ENCODE results near the gene TLE7.

TLE7 gene

DNA sequence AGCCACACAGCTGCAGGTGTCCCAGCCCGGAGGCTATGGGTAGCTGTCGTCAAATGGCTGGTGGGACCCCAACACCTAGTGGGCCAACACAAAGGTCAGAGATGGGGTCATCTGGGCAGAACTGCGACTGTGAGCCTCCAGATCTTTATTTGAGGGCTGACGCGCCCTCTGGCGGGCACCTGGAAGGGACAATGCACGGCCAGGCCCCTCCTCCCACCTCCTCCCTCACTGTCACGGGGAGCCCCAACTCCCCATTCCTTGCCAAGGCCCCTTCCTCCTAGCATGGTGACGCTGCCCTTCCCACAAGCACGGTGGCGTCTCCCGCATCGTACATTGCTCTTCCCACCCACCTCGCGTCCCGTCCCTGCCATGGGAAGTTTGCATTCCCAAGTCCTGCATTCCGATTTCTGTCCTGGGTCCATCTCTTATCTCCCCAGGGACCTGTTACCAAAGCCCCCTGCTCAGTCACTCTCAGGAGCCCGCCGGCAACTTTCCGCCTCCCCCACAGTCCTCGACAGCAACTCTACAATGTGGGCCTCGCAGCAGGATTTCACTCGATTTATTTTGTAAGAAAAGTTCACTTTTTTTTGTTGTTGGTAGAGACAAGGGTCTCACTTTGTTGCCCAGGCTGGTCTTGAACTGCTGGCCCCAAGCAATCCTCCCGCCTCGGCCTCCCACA, 1.0 kb downstream of the TLE7 start:
- Histone ChIP-seq H3K27me3 (ENCODE audit: insufficient read depth, low read length) (peaks cover 3% of the 10 kb centered on the region), H2AFZ (ENCODE audit: low read depth, low read length) (no peak overlapping the region)

DNA sequence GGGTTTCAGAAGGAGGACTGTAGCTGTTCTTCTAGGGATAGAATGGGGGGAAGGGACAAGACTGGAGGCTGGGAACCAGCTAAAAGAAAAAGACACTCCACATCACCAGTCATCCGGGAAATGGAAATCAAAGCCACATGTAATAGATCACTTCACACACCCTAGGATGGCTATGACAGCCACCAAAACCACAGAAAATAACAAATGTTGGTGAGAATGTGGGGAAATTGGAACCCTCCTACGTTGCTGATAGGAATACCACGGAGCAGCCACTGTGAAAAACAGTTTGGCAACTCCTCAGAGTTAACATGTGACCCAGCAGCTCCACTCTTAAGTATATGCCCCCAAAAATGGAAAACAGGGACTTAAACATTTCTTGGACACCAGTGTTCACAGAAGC, 2.3 kb downstream of the TLE7 start:
- no peaks in the 10 kb centered on the region for H3K36me3 ChIP-seq (ENCODE audit: insufficient read depth, low read length)
- H2AFZ ChIP-seq (ENCODE audit: low read depth, low read length): no peak overlapping the region
- H3K4me3 ChIP-seq (ENCODE audit: low read length): no peak overlapping the region
- peaks cover 11% of the 10 kb centered on the region for H3K9me3 ChIP-seq (ENCODE audit: low read length)
- H3K27me3 ChIP-seq (ENCODE audit: insufficient read depth, low read length): peaks cover 3% of the 10 kb centered on the region
- no peaks in the 10 kb centered on the region for H3K4me1 ChIP-seq (ENCODE audit: insufficient read depth, low read length)

More for the DNA sequence above, 1.0 kb downstream of the TLE7 start:
- Histone ChIP-seq H3K9me3 (ENCODE audit: low read length) (peaks cover 13% of the 10 kb centered on the region), H3K4me3 (ENCODE audit: low read length) (no peak overlapping the region), H3K4me1 (ENCODE audit: insufficient read depth, low read length) (no peaks in the 10 kb centered on the region), H3K36me3 (ENCODE audit: insufficient read depth, low read length) (no peaks in the 10 kb centered on the region)

DNA sequence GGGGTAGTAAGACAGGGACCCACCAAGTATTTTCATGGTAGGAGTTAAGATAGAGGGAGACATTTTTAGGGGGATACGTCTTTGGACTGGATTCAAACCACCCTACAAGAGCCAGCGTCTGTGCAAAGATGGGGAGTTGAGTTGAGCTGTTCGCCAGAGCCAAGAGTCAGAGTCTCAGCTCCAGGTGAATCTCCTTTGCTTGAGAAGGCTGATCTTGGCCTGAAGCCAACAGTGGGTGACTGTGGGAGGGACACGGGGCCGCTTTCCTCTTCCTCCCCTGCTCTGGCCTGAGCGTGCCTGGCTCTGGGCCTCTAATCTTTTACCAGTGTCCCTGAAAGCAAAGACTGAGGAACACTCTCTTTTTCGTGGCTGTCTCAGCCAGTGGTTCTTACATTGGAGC, 5.4 kb downstream of the TLE7 start:
- no peaks in the 10 kb centered on the region for H3K36me3 ChIP-seq (ENCODE audit: insufficient read depth, low read length)
- H3K4me1 ChIP-seq (ENCODE audit: insufficient read depth, low read length): no peaks in the 10 kb centered on the region

DNA sequence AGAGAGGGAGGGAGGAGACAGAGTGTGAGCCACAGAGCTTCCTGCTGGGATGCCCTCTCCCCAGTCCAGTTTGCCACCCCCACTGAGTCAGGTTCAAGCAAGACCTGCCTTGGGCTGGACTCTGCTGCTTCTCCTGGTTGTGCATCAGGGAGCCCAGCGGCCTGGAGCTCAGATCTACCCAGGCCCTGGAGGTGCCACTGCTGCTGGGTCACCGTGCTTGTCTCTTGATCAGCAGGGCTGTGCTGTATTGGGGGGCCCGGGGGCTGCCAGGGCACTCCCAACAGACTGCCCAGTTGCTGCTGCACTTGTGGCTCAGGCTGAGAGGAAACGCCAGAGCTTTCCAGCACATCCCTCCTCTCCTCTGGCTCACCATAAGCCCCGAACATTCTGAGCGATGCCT, 8.9 kb downstream of the TLE7 start:
- no peaks in the 10 kb centered on the region for H3K36me3 ChIP-seq (ENCODE audit: insufficient read depth, low read length)
- no peak overlapping the region for H2AFZ ChIP-seq (ENCODE audit: low read depth, low read length)
- no peak overlapping the region for H3K4me3 ChIP-seq (ENCODE audit: low read length)
- peaks cover 5% of the 10 kb centered on the region for H3K27me3 ChIP-seq (ENCODE audit: insufficient read depth, low read length)
- H3K4me1 ChIP-seq (ENCODE audit: insufficient read depth, low read length): no peaks in the 10 kb centered on the region
- no peaks in the 10 kb centered on the region for H3K9me3 ChIP-seq (ENCODE audit: low read length)

More for the DNA sequence above, 5.4 kb downstream of the TLE7 start:
- peaks cover 3% of the 10 kb centered on the region for H3K27me3 ChIP-seq (ENCODE audit: insufficient read depth, low read length)
- H3K4me3 ChIP-seq (ENCODE audit: low read length): no peak overlapping the region
- H3K9me3 ChIP-seq (ENCODE audit: low read length): peaks cover 3% of the 10 kb centered on the region
- H2AFZ ChIP-seq (ENCODE audit: low read depth, low read length): no peak overlapping the region

DNA sequence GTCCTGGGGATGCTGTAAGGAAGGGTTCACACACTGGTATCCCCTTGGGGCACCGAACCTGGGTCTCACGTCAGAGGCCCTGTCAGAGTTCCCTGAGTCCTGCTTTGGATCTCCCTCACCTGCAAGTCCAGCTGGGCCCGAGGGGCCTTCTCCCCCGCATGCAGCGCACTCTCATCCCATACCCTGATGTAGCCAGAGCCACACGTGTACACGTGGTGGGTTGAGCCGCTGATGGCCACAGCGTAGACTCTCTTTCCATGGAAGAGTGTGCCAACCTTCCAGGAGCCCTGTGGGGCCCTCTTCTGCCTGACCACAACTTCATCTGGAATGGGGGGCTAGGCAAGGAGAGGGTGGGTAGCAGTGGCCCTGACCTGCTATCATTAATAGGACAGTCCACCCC, 9.9 kb downstream of the TLE7 start:
- Histone ChIP-seq H3K36me3 (ENCODE audit: insufficient read depth, low read length) (no peaks in the 10 kb centered on the region), H3K4me1 (ENCODE audit: insufficient read depth, low read length) (no peaks in the 10 kb centered on the region), H3K9me3 (ENCODE audit: low read length) (no peaks in the 10 kb centered on the region), H2AFZ (ENCODE audit: low read depth, low read length) (no peak overlapping the region), H3K27me3 (ENCODE audit: insufficient read depth, low read length) (peaks cover 2% of the 10 kb centered on the region), H3K4me3 (ENCODE audit: low read length) (no peak overlapping the region)

DNA sequence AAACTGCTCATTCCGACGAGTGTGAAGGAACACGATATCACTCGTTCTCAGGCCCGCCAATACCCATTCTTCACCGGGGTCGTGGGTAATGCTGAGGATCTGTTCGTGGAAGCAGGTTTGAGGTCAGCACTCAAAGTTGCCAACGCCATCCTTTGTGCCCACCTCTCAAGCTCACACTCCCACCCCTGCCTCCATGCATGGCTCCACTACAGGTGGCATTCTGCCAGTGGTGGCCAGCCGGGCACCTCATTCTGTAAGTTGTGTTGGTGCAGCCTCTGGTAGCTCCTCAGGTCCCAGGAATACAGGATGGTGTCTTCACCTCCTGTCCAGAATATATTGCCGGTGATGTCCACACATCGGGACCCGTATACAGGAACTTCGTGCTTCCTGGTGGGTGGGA, 10.7 kb downstream of the TLE7 start:
- Histone ChIP-seq H3K4me3 (ENCODE audit: low read length) (no peak overlapping the region), H3K4me1 (ENCODE audit: insufficient read depth, low read length) (no peaks in the 10 kb centered on the region), H3K27me3 (ENCODE audit: insufficient read depth, low read length) (peaks cover 2% of the 10 kb centered on the region), H2AFZ (ENCODE audit: low read depth, low read length) (no peak overlapping the region), H3K9me3 (ENCODE audit: low read length) (no peaks in the 10 kb centered on the region), H3K36me3 (ENCODE audit: insufficient read depth, low read length) (no peaks in the 10 kb centered on the region)

DNA sequence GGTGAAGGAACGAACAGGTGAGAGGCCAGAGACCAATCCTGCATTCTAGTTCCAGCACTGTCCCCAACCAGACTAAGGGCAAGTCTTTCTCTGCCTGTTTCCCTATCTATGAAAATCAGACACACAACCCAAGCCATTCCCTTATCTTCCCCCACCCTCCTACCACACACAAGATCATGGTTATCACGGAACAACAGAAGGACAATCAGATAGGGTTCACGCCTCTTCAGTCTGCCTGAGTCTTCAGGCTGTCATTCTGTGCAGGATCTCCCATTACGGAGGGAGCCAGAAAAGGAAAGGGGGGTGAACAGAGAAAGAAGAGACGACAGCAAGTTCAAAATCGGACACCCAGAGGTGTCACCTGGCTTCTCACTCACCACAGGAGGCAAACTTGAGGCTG, 11.1 kb downstream of the TLE7 start:
- Histone ChIP-seq H3K4me3 (ENCODE audit: low read length) (no peak overlapping the region), H3K27me3 (ENCODE audit: insufficient read depth, low read length) (peaks cover 2% of the 10 kb centered on the region), H2AFZ (ENCODE audit: low read depth, low read length) (no peak overlapping the region), H3K36me3 (ENCODE audit: insufficient read depth, low read length) (no peaks in the 10 kb centered on the region), H3K9me3 (ENCODE audit: low read length) (no peaks in the 10 kb centered on the region), H3K4me1 (ENCODE audit: insufficient read depth, low read length) (peaks cover 1% of the 10 kb centered on the region)

DNA sequence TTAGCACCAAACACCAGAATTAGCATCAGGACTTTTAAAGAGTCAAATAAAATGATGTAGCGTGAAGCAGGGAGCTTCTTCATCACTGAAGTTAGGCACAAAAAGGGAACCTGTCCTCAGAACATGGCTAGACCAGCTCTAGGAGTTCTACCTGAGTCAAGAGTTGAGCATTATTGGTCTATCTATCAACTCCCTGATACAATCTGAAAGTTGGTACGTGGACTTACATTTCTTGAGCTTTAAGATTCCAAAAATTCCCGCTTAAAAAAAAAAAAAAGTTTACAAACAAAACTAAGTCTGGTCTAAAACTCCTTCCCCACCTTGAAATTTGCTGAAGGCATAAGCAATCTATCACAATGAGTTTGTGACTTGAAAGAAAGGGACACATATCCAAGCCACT, 12.3 kb downstream of the TLE7 start:
- H3K9me3 ChIP-seq (ENCODE audit: low read length): no peaks in the 10 kb centered on the region
- no peak overlapping the region for H2AFZ ChIP-seq (ENCODE audit: low read depth, low read length)
- no peak overlapping the region for H3K4me3 ChIP-seq (ENCODE audit: low read length)
- H3K4me1 ChIP-seq (ENCODE audit: insufficient read depth, low read length): peaks cover 3% of the 10 kb centered on the region
- peaks cover 9% of the 10 kb centered on the region for H3K27me3 ChIP-seq (ENCODE audit: insufficient read depth, low read length)
- H3K36me3 ChIP-seq (ENCODE audit: insufficient read depth, low read length): no peaks in the 10 kb centered on the region

DNA sequence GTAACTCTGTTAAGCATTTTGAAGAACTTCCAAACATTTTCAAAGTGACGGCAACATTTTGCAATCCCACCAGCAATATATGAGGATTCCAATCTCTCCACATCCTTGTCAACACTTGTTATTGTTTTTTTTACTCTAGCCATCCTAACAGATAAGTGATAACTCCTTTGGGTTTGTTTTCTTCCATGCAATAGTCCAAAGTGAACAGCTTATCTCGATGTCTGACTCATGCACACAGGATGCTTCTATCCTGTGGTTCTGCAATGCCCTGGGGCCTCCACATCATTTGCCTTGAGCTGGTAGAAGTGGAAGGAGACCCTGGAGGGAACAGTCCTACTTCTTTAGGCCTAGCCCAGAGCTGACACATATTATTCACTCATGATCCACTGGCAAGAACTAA, 13.0 kb downstream of the TLE7 start:
- Histone ChIP-seq H3K4me1 (ENCODE audit: insufficient read depth, low read length) (peaks cover 3% of the 10 kb centered on the region), H3K27me3 (ENCODE audit: insufficient read depth, low read length) (peaks cover 16% of the 10 kb centered on the region), H3K4me3 (ENCODE audit: low read length) (no peak overlapping the region), H3K9me3 (ENCODE audit: low read length) (no peaks in the 10 kb centered on the region), H3K36me3 (ENCODE audit: insufficient read depth, low read length) (no peaks in the 10 kb centered on the region), H2AFZ (ENCODE audit: low read depth, low read length) (no peak overlapping the region)

DNA sequence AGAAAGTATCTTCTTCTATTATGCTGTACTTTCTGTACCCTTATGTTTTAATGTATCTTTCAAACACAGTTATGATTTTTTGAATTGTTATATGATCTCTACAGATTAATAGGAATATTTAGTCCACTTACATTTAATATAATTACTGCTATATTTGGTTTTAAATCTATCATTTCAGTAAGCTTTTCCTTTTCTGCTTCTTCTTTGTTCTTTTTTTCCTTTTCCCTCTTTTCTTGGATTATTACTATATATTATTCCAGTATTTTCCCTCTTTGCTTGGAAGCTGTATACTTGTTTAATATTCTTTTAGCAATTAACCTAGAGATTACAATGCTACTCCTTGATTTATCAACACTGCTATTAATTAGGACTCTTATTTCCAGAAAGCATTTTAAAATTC, 13.5 kb downstream of the TLE7 start:
- no peaks in the 10 kb centered on the region for H3K36me3 ChIP-seq (ENCODE audit: insufficient read depth, low read length)
- H3K27me3 ChIP-seq (ENCODE audit: insufficient read depth, low read length): peaks cover 16% of the 10 kb centered on the region
- no peak overlapping the region for H3K4me3 ChIP-seq (ENCODE audit: low read length)
- peaks cover 3% of the 10 kb centered on the region for H3K4me1 ChIP-seq (ENCODE audit: insufficient read depth, low read length)
- H2AFZ ChIP-seq (ENCODE audit: low read depth, low read length): no peak overlapping the region
- H3K9me3 ChIP-seq (ENCODE audit: low read length): no peaks in the 10 kb centered on the region

DNA sequence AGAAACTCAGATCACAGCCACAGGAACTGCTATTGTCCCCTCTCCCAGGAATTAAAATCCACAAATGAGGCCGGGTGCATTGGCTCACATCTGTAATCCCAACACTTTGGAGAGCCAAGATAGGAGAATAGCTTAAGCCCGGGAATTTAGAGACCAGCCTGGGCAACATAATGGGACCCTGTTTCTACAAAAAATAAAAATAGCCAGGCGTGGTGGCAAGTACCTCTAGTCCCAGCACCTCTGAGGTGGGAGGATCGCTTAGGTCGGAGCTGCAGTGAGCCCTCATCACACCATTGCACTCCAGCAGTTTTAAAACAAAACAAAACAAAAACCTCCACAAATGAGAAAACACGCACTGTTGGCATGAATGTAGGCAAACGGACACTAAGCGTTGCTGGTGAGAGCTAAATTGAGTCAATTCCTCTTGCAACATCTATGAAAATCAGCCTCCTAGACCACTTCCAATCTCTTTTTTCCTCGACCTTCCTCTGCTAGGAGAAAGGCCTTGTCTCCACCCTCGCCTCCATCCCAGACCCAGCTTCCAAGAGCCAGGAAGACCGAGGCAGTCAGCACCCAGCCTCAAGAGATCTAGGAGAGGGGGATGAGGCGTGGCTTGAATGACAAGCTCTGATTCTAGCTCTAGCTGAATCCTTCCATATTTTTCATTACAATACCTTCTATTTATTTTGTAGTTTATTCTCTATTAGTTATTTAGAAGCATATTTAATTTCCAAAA, 14.8 kb downstream of the TLE7 start:
- H3K36me3 ChIP-seq (ENCODE audit: insufficient read depth, low read length): no peaks in the 10 kb centered on the region
- H2AFZ ChIP-seq (ENCODE audit: low read depth, low read length): no peak overlapping the region
- peaks cover 16% of the 10 kb centered on the region for H3K27me3 ChIP-seq (ENCODE audit: insufficient read depth, low read length)
- H3K4me3 ChIP-seq (ENCODE audit: low read length): no peak overlapping the region
- H3K9me3 ChIP-seq (ENCODE audit: low read length): no peaks in the 10 kb centered on the region
- peaks cover 3% of the 10 kb centered on the region for H3K4me1 ChIP-seq (ENCODE audit: insufficient read depth, low read length)

DNA sequence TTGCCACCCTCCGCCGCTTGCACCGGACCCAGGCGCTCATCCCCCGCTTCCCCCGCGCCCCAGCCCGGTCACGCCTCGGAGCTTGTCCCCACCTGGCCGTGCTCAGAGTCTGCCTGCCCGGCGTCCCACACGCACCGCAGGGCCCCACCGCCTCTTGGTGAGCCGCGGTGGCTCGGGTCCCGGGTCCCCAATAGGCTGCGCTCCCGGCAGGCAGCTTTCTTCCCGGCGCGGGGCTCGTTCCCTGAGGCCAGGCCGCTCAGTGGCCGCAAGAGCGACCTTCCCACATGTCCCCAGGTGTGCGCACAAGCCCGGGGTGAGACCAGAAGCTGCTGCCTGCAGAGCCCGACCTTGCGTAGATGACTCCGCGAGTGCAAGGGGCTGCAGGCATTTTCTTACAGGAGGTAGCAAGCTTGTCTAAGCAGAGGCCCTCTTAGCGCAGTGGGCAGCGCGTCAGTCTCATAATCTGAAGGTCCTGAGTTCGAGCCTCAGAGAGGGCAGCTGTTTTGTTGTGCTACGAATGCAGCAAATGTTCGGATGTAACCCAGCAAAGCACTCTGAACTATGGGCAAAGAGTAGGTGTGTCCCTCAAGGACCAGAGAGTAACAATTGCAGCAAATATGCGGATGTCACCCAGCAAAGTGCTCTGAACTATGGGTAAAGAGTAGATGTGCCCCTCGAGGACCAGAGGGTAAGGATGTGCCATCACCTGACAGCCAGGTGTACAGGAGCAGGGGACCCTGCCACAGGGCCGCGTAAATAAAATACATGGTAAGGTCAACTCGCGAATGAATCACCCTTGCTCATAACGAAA, 15.6 kb downstream of the TLE7 start:
- H3K27me3 ChIP-seq (ENCODE audit: insufficient read depth, low read length): peaks cover 16% of the 10 kb centered on the region

DNA sequence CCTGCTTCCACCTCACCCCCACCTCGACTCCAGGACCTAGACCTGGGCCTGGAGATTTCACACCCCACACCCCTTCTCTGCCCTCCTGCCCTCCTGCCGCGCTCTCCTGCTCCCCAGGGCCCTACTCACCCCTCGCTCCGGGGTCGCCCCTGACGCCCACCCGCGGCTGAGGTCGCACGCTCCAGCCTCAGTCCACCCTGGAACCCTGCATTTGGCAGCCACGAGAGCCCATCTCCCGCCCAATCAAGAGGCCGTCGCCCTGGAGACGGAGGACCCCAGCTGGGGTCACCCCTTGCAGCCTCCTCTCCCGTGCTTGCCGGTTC, 16.1 kb downstream of the TLE7 start:
- Histone ChIP-seq H3K9me3 (ENCODE audit: low read length) (no peaks in the 10 kb centered on the region), H3K4me1 (ENCODE audit: insufficient read depth, low read length) (peaks cover 3% of the 10 kb centered on the region), H3K27me3 (ENCODE audit: insufficient read depth, low read length) (peaks cover 16% of the 10 kb centered on the region), H2AFZ (ENCODE audit: low read depth, low read length) (peak overlapping the region; percentile 88), H3K4me3 (ENCODE audit: low read length) (peak overlapping the region; percentile 63), H3K36me3 (ENCODE audit: insufficient read depth, low read length) (no peaks in the 10 kb centered on the region)

More for the DNA sequence above, 15.6 kb downstream of the TLE7 start:
- Histone ChIP-seq H3K4me1 (ENCODE audit: insufficient read depth, low read length) (peaks cover 3% of the 10 kb centered on the region), H2AFZ (ENCODE audit: low read depth, low read length) (peak overlapping the region; percentile 88), H3K36me3 (ENCODE audit: insufficient read depth, low read length) (no peaks in the 10 kb centered on the region), H3K9me3 (ENCODE audit: low read length) (no peaks in the 10 kb centered on the region), H3K4me3 (ENCODE audit: low read length) (peak overlapping the region; percentile 63)

Measured in neuron (in vitro differentiated cells).